Lower lobe of right lung (tissue), 2 donors: ENCODE results near the gene OLFML1. TPM values are rescaled to one million over a fixed set of nuclear protein-coding genes. Genes with fewer than 3 reads are reported as not detected.
"Not testable (repeated sequence)": the region's sequence is repeated elsewhere in the genome, so short reads cannot be mapped to it uniquely, and the experiment has no call there.

Experiments
- ATAC-seq, 2 donors: fragments of 200-7000 bp; cut with Tn5 transposase; one replicate each; pipeline ENCODE4 v1.9.1; 2020 to 2022; ENCODE audit warnings: mild to moderate bottlenecking in 2 of 2, moderate library complexity in 2 of 2
- DNase-seq: peaks from one replicate; pipeline ENCODE4 v3.0.0-alpha.2; 2020
- H3K27ac ChIP-seq: fragments of 200-600 bp; one replicate; pipeline ENCODE4 v1.8.0; 2022
- H3K27me3 ChIP-seq: fragments of 200-600 bp; one replicate; pipeline ENCODE4 v1.8.0; 2022; ENCODE audit warnings: low read depth
- H3K36me3 ChIP-seq: fragments of 200-600 bp; one replicate; pipeline ENCODE4 v1.8.0; 2022; ENCODE audit warnings: mild to moderate bottlenecking
- H3K4me1 ChIP-seq: fragments of 200-600 bp; one replicate; pipeline ENCODE4 v1.8.0; 2022
- H3K4me3 ChIP-seq: fragments of 200-600 bp; one replicate; pipeline ENCODE4 v1.8.0; 2022; ENCODE audit warnings: mild to moderate bottlenecking
- H3K9me3 ChIP-seq: fragments of 200-600 bp; one replicate; pipeline ENCODE4 v1.8.0; 2022
- CTCF ChIP-seq: fragments of 200-600 bp; IDR thresholded peaks from one replicate; pipeline ENCODE4 v1.8.0; 2022; ENCODE audit warnings: antibody characterized with exemption, mild to moderate bottlenecking
- intact Hi-C: fragments of 100-400 bp; cut with DNase I; formaldehyde crosslinking; loops from one replicate; pipeline ENCODE4 v1.11.0; 2022
- total RNA-seq: library from RNA; stranded (reverse); fragmentation: NEBNext Ultra II Directional; extraction: Animal tissue kit (Norgen Biotek cat#: 25700); gene quantifications from one replicate; pipeline ENCODE4 v1.2.1, GENCODE V29; 2021
- donor health status: DM: no; HTN: yes; CAD: no; lungs with severe emphysema.

Gene OLFML1
- total RNA-seq, 1 donor from 2014 or later = 23.2 TPM

GRCh38 chr11:7512525-7513233 is 27.4 kb downstream of the OLFML1 start:
- Histone ChIP-seq H3K9me3 (no peaks in the 10 kb centered on the region), H3K4me1 (peaks cover 29% of the 10 kb centered on the region), H3K27me3 (no peaks in the 10 kb centered on the region), H3K36me3 (no peaks in the 10 kb centered on the region), H3K4me3 (peak overlapping the region; percentile 84), H3K27ac (peak overlapping the region; percentile 81)
- no peak for TF ChIP-seq CTCF
- ATAC-seq (peak; percentile 52 to 73), DNase-seq (peak; percentile 89)
- intact Hi-C loops = no loop called here

- Histone ChIP-seq H3K9me3 (no peaks in the 10 kb centered on the region), H3K36me3 (no peaks in the 10 kb centered on the region), H3K4me1 (peaks cover 29% of the 10 kb centered on the region), H3K27ac (peak within 1 kb of the TSS; percentile 81), H3K27me3 (no peaks in the 10 kb centered on the region), H3K4me3 (peak within 1 kb of the TSS; percentile 84)
- peak; percentile 96 to 98 for ATAC-seq
- peak; percentile 88 for DNase-seq
- TF ChIP-seq CTCF = peak; percentile 70
- intact Hi-C loops = no loop called here
Measured at GRCh38 chr11:7513234-7514098, 28.2 kb downstream of the OLFML1 start, which contains the start of gene PPFIBP2. Gene PPFIBP2, plus strand, starts transcription at chr11:7513999. Its CDS starts 35,477 bp downstream, at chr11:7549476.

GRCh38 chr11:7514099-7514591 is 28.8 kb downstream of the OLFML1 start:
- Histone ChIP-seq H3K4me1 (peaks cover 29% of the 10 kb centered on the region), H3K4me3 (peak overlapping the region; percentile 84), H3K27ac (peak overlapping the region; percentile 81), H3K27me3 (no peaks in the 10 kb centered on the region), H3K9me3 (no peaks in the 10 kb centered on the region), H3K36me3 (no peaks in the 10 kb centered on the region)
- TF ChIP-seq CTCF = no peak
- intact Hi-C loops = no loop called here
- ATAC-seq (peak; percentile 33 to 37), DNase-seq (peak; percentile 58)

GRCh38 chr11:7515447-7515886 is 30.2 kb downstream of the OLFML1 start:
- DNase-seq (no peak), ATAC-seq (no peak)
- no peak overlapping the region for H3K4me3 ChIP-seq
- no peaks in the 10 kb centered on the region for H3K27me3 ChIP-seq
- TF ChIP-seq CTCF = no peak
- no peak overlapping the region for H3K27ac ChIP-seq
- H3K4me1 ChIP-seq = peaks cover 29% of the 10 kb centered on the region
- no peaks in the 10 kb centered on the region for H3K36me3 ChIP-seq
- no peaks in the 10 kb centered on the region for H3K9me3 ChIP-seq
- intact Hi-C loops = no loop called here

- Histone ChIP-seq H3K27me3 (no peaks in the 10 kb centered on the region), H3K4me3 (no peak overlapping the region), H3K4me1 (peaks cover 32% of the 10 kb centered on the region), H3K9me3 (no peaks in the 10 kb centered on the region), H3K27ac (no peak overlapping the region), H3K36me3 (no peaks in the 10 kb centered on the region)
- no peak for TF ChIP-seq CTCF
- intact Hi-C loops = no loop called here
- DNase-seq (no peak), ATAC-seq (no peak)
Measured at GRCh38 chr11:7516475-7516874, 31.2 kb downstream of the OLFML1 start.

- intact Hi-C loops, ATAC-seq, H3K27ac ChIP-seq, H3K27me3 ChIP-seq, DNase-seq, H3K36me3 ChIP-seq, H3K9me3 ChIP-seq, H3K4me3 ChIP-seq: not testable (repeated sequence)
- peaks cover 32% of the 10 kb centered on the region for H3K4me1 ChIP-seq
Measured at GRCh38 chr11:7517743-7518142, 32.4 kb downstream of the OLFML1 start.
